Tibial nerve (tissue), 4 donors: ENCODE results near the gene TUBA1B.

Experiments
- CTCF ChIP-seq, 5 experiments: fragments of 200-600 bp in 3 of 5; fragments of 450-650 bp in 2 of 5; sonication (generic) in 3 of 5; IDR thresholded peaks; one replicate each; pipeline ENCODE4 v1.5.1; 2016 to 2019; ENCODE audit warnings: antibody characterized with exemption in 5 of 5, mild to moderate bottlenecking in 3 of 5, moderate library complexity in 2 of 5
- EP300 ChIP-seq, 2 donors: sonication (generic); formaldehyde crosslinking; IDR thresholded peaks; one replicate each; pipeline ENCODE4 v1.6.1; 2017; ENCODE audit warnings: antibody characterized with exemption in 2 of 2, mild to moderate bottlenecking in 1 of 2
- POLR2A ChIP-seq, 2 donors: fragments of 450-650 bp; IDR thresholded peaks; one replicate each; pipeline ENCODE4 v1.6.1; 2017; ENCODE audit warnings: antibody characterized with exemption in 2 of 2, mild to moderate bottlenecking in 2 of 2, moderate library complexity in 2 of 2

GRCh38 chr12:49133590-49133989 is 2.4 kb upstream of the TUBA1B start:
- TF ChIP-seq CTCF (IDR thresholded peaks at IDR 0.05): no peak
- TF ChIP-seq POLR2A (IDR thresholded peaks at IDR 0.05): no peak
- no peak for TF ChIP-seq EP300 (IDR thresholded peaks at IDR 0.05)
